H1 (cell line): Measurements from ENCODE around the gene DCAF8. TPM values are rescaled to one million over a fixed set of nuclear protein-coding genes. Genes with fewer than 3 reads are reported as not detected.

Experiments
- CHD7 ChIP-seq: fragments of 300-600 bp; sonication (generic); IDR thresholded peaks from 2 replicates; pipeline ENCODE4 v1.7.1; 2012; ENCODE audit warnings: low read length, moderate library complexity, mild to moderate bottlenecking, inconsistent platforms; ENCODE audit not compliant: insufficient replicate concordance
- polyA plus RNA-seq, 7 experiments: library from polyadenylated mRNA; depleted of rRNA in 3 of 7; stranded (reverse) in 5 of 7; unstranded in 2 of 7; fragments of >200 nt in 5 of 7; fragments of 200-250 nt in 2 of 7; gene quantifications; 1 replicate in 5 of 7; 2 replicates in 1 of 7; 4 replicates in 1 of 7; pipeline versions ENCODE4 v1.2.1 to v1.2.3, GENCODE V29; 2011 to 2013; ENCODE audit warnings: missing spikeins in 2 of 7, mixed read lengths in 2 of 7
- total RNA-seq: library from RNA; stranded (reverse); fragmentation: NEBNext Ultra II Directional; extraction: Animal tissue kit (Norgen Biotek cat#: 25700); gene quantifications from 2 replicates; pipeline ENCODE4 v1.2.1, GENCODE V29; 2021

The DCAF8 gene
- total and polyA plus RNA-seq, 2 of the 8 experiments (the other 6 are each of a cell fraction or from before 2014, with no cell fraction given) = 68.2 to 110 TPM

- TF ChIP-seq CHD7 = no peak
- TF ChIP-seq, all 59 proteins: peak for 0
Measured at GRCh38 chr1:160271025-160271424, 8.7 kb upstream of the DCAF8 start (continued).
